Smooth muscle cell (in vitro differentiated cells): ENCODE measurements around the gene PLXDC1. TPM values are rescaled to one million over a fixed set of nuclear protein-coding genes. Genes with fewer than 3 reads are reported as not detected.

Experiments used
- DNase-seq: peaks from one replicate; lab custom pipeline; 2025; ENCODE audit not compliant: unreplicated experiment; lab: John Stamatoyannopoulos, UW
- H2AFZ ChIP-seq: fragments of 200-600 bp; sonication (generic); 2 replicates; pipeline ENCODE4 v1.6.0; 2016; ENCODE audit warnings: antibody characterized with exemption, low read depth, mild to moderate bottlenecking
- H3F3A ChIP-seq: fragments of 200-600 bp; sonication (generic); 2 replicates; pipeline ENCODE4 v1.6.0; 2017; ENCODE audit warnings: antibody characterized with exemption, low read depth
- H3K27ac ChIP-seq: fragments of 200-600 bp; sonication (generic); 2 replicates; pipeline ENCODE4 v1.5.1; 2016; ENCODE audit warnings: low read depth, mild to moderate bottlenecking
- H3K27me3 ChIP-seq: fragments of 200-600 bp; sonication (generic); 2 replicates; pipeline ENCODE4 v1.6.1; 2016; ENCODE audit warnings: low read depth, mild to moderate bottlenecking
- H3K36me3 ChIP-seq: fragments of 200-600 bp; sonication (generic); 2 replicates; pipeline ENCODE4 v1.5.1; 2016; ENCODE audit warnings: low read depth
- H3K4me1 ChIP-seq: fragments of 200-600 bp; sonication (generic); 2 replicates; pipeline ENCODE4 v1.5.1; 2016; ENCODE audit warnings: low read depth
- H3K4me2 ChIP-seq: fragments of 200-600 bp; sonication (generic); 2 replicates; pipeline ENCODE4 v1.6.0; 2016; ENCODE audit warnings: mild to moderate bottlenecking
- H3K4me3 ChIP-seq: fragments of 200-600 bp; sonication (generic); 2 replicates; pipeline ENCODE4 v1.5.1; 2016; ENCODE audit warnings: mild to moderate bottlenecking
- H3K79me2 ChIP-seq: fragments of 200-600 bp; sonication (generic); 2 replicates; pipeline ENCODE4 v1.6.0; 2016; ENCODE audit warnings: low read depth, mild to moderate bottlenecking
- H3K9ac ChIP-seq: fragments of 200-600 bp; sonication (generic); 2 replicates; pipeline ENCODE4 v1.6.0; 2016; ENCODE audit warnings: low read depth
- H3K9me3 ChIP-seq: fragments of 200-600 bp; sonication (generic); replicated peaks from 2 replicates; pipeline ENCODE4 v1.5.1; 2016; ENCODE audit warnings: low read depth
- H4K20me1 ChIP-seq: fragments of 200-600 bp; sonication (generic); 2 replicates; pipeline ENCODE4 v1.6.0; 2016; ENCODE audit warnings: low read depth
- WGBS: methylation state at CpG from one replicate; pipeline ENCODE4 v1.1.7; 2016; ENCODE audit warnings: low lambda C conversion rate; 5-methylcytosine and 5-hydroxymethylcytosine counted together
- polyA plus RNA-seq: library from polyadenylated mRNA; unstranded; fragments of >200 nt; fragmentation: Nextera tagmentation; extraction: Ambion mirVana; gene quantifications from 2 replicates; pipeline ENCODE4 v1.2.1, GENCODE V29; 2016
- total RNA-seq: library from RNA; depleted of rRNA; stranded (reverse); fragments of >200 nt; gene quantifications from 2 replicates; pipeline ENCODE4 v1.2.3, GENCODE V29; 2014
- TF ChIP-seq, protein P1 (sequence below): fragments of 200-600 bp; sonication (generic); IDR thresholded peaks from 2 replicates; pipeline ENCODE4 v1.5.1; 2017; ENCODE audit warnings: borderline replicate concordance, mild to moderate bottlenecking, antibody characterized with exemption; ENCODE audit not compliant: insufficient read depth, poor library complexity, severe bottlenecking

Gene PLXDC1
- total and polyA plus RNA-seq, 2 experiments from 2014 or later: 17.4 to 18.5 TPM

GRCh38 chr17:39063681-39064069 is 87.8 kb downstream of the PLXDC1 start:
- peak overlapping the region; percentile 31 for H3K4me2 ChIP-seq
- 90% methylated on average over 1 of the region's 1 CpG for WGBS

DNA sequence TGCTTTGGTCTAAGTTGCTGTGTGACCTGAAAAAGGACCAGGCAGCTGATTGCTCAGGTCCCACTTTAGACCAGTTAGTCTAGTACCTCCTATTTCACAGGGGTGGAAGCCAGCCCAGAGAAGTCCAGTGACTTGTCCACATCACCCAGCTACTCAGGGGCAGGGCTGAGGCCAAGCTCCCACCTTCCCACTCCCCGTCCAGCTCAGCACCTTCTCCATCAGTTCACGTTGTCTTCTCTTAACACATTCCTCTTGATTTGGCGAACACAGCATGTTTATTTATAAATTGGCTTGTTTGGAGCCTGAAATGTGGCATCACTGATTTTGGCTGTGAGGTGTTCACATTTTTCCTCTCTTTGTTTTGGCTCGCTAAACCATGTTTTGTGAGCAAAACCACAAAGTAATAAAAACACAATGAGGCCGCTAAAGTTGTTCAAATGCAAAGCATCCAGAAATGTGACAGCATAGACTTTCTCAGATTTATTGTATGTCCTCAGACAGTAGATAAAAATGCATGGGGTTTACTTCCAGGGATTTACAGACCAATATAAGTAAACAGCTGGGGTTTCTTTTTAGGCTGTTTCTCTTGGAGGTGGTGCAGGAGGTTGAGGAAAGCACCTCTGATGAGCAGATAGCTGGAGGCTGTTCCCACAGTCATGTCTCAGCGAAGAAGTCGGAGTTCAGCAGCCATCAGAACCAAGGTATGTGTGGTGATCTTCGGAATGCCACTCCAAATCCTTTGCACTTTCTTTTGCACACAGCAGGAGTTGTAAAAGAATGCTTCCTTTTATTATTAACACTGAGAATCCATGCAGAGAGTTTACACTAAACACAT is 88.4 kb downstream of the PLXDC1 start:
- DNase-seq: no peak
- H2AFZ ChIP-seq: no peak overlapping the region
- H3K36me3 ChIP-seq: no peaks in the 10 kb centered on the region
- TF ChIP-seq, protein P1, sequence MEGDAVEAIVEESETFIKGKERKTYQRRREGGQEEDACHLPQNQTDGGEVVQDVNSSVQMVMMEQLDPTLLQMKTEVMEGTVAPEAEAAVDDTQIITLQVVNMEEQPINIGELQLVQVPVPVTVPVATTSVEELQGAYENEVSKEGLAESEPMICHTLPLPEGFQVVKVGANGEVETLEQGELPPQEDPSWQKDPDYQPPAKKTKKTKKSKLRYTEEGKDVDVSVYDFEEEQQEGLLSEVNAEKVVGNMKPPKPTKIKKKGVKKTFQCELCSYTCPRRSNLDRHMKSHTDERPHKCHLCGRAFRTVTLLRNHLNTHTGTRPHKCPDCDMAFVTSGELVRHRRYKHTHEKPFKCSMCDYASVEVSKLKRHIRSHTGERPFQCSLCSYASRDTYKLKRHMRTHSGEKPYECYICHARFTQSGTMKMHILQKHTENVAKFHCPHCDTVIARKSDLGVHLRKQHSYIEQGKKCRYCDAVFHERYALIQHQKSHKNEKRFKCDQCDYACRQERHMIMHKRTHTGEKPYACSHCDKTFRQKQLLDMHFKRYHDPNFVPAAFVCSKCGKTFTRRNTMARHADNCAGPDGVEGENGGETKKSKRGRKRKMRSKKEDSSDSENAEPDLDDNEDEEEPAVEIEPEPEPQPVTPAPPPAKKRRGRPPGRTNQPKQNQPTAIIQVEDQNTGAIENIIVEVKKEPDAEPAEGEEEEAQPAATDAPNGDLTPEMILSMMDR: no peak
- no peaks in the 10 kb centered on the region for H3F3A ChIP-seq
- H3K27ac ChIP-seq: no peak overlapping the region
- no peaks in the 10 kb centered on the region for H3K9me3 ChIP-seq
- no peak overlapping the region for H3K9ac ChIP-seq
- H3K4me3 ChIP-seq: no peak overlapping the region
- H3K27me3 ChIP-seq: no peaks in the 10 kb centered on the region
- WGBS: 55% methylated on average over 8 of the region's 8 CpGs
- H3K79me2 ChIP-seq: no peaks in the 10 kb centered on the region
- peak overlapping the region; percentile 31 for H3K4me2 ChIP-seq
- peaks cover 11% of the 10 kb centered on the region for H3K4me1 ChIP-seq
- no peaks in the 10 kb centered on the region for H4K20me1 ChIP-seq

More at GRCh38 chr17:39063681-39064069, 87.8 kb downstream of the PLXDC1 start:
- Histone ChIP-seq H3K79me2 (no peaks in the 10 kb centered on the region), H3F3A (no peaks in the 10 kb centered on the region), H3K27ac (no peak overlapping the region), H2AFZ (no peak overlapping the region), H3K4me1 (peaks cover 9% of the 10 kb centered on the region), H3K9me3 (no peaks in the 10 kb centered on the region), H3K9ac (no peak overlapping the region), H3K27me3 (no peaks in the 10 kb centered on the region), H3K4me3 (no peak overlapping the region), H4K20me1 (no peaks in the 10 kb centered on the region), H3K36me3 (no peaks in the 10 kb centered on the region)
- DNase-seq: no peak
- TF ChIP-seq, protein P1: no peak

DNA sequence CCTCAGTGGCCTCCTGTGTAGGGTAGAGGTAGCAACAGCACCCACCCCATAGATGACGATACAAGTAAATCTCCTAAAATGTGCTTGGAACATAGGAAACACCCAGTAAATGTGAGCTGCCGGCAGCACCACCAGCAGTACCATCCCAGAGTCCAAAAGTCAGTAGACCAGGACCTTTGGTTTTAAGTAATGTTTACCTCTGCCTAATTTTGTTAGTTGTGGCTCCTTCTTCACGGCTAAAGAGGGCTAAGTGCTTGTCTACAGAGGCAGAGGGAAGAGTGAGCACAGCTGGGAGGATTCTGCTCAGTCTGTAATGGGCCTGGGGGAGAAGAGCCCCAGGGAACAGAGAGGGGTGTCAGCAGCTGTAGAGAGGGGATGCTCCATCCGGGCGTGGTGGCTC is 92.9 kb downstream of the PLXDC1 start:
- DNase-seq: no peak
- H3K27ac ChIP-seq: no peak overlapping the region
- no peaks in the 10 kb centered on the region for H4K20me1 ChIP-seq
- no peaks in the 10 kb centered on the region for H3F3A ChIP-seq
- TF ChIP-seq, protein P1: no peak
- H3K4me3 ChIP-seq: no peak overlapping the region
- H3K27me3 ChIP-seq: no peaks in the 10 kb centered on the region
- WGBS: 76% methylated on average over 5 of the region's 5 CpGs
- H3K4me2 ChIP-seq: no peak overlapping the region
- H2AFZ ChIP-seq: no peak overlapping the region
- H3K79me2 ChIP-seq: no peaks in the 10 kb centered on the region
- H3K36me3 ChIP-seq: no peaks in the 10 kb centered on the region
- no peak overlapping the region for H3K9ac ChIP-seq
- peaks cover 11% of the 10 kb centered on the region for H3K4me1 ChIP-seq
- H3K9me3 ChIP-seq: no peaks in the 10 kb centered on the region

GRCh38 chr17:39057701-39058206 is 93.7 kb downstream of the PLXDC1 start:
- Histone ChIP-seq H3K79me2 (no peaks in the 10 kb centered on the region), H3K9me3 (no peaks in the 10 kb centered on the region), H3K4me1 (peaks cover 9% of the 10 kb centered on the region), H4K20me1 (no peaks in the 10 kb centered on the region), H3K4me2 (peak overlapping the region; percentile 80), H2AFZ (no peak overlapping the region), H3K4me3 (peak overlapping the region; percentile 53), H3K27me3 (no peaks in the 10 kb centered on the region), H3K36me3 (no peaks in the 10 kb centered on the region), H3F3A (no peaks in the 10 kb centered on the region), H3K27ac (no peak overlapping the region), H3K9ac (no peak overlapping the region)
- 91% methylated on average over 11 of the region's 11 CpGs for WGBS
- DNase-seq: no peak
- TF ChIP-seq, protein P1: no peak
